Thymus (tissue), 11 donors: ENCODE data around the gene ST8SIA6. TPM values are rescaled to one million over a fixed set of nuclear protein-coding genes. Genes with fewer than 3 reads are reported as not detected.

Experiments used
- DNase-seq, 9 donors: peaks; one replicate each; pipeline ENCODE4 v3.0.0-alpha.2; 2013; ENCODE audit warnings: low spot score in 9 of 9, low read depth in 6 of 9, missing footprints in 1 of 9
- H3K27ac ChIP-seq, 2 donors: one replicate each; pipeline ENCODE4 v1.5.1; 2013; ENCODE audit warnings: control low read depth in 1 of 2, low read depth in 1 of 2, low read length in 1 of 2, mild to moderate bottlenecking in 1 of 2, moderate library complexity in 1 of 2
- H3K27me3 ChIP-seq, 2 donors: one replicate each; pipeline ENCODE4 v1.5.1; 2013; ENCODE audit warnings: low read length in 1 of 2; ENCODE audit not compliant: control insufficient read depth in 2 of 2, insufficient read depth in 1 of 2
- H3K36me3 ChIP-seq, 2 donors: one replicate each; pipeline ENCODE4 v1.5.1; 2013; ENCODE audit warnings: low read length in 1 of 2, mild to moderate bottlenecking in 1 of 2, moderate library complexity in 1 of 2; ENCODE audit not compliant: control insufficient read depth in 2 of 2, insufficient read depth in 2 of 2
- H3K4me1 ChIP-seq, 2 donors: one replicate each; pipeline ENCODE4 v1.5.1; 2013; ENCODE audit warnings: low read length in 2 of 2; ENCODE audit not compliant: control insufficient read depth in 2 of 2, insufficient read depth in 2 of 2
- H3K4me3 ChIP-seq, 2 donors: one replicate each; pipeline ENCODE4 v1.5.1; 2013; ENCODE audit warnings: low read length in 2 of 2, control low read depth in 1 of 2, mild to moderate bottlenecking in 1 of 2
- H3K9me3 ChIP-seq, 2 donors: one replicate each; pipeline ENCODE4 v1.5.1; 2013; ENCODE audit warnings: low read length in 1 of 2, mild to moderate bottlenecking in 1 of 2; ENCODE audit not compliant: control insufficient read depth in 2 of 2, insufficient read depth in 1 of 2
- WGBS: extraction: QIAGEN DNeasy Blood & Tissue Kit; methylation state at CpG from one replicate; pipeline ENCODE4 v1.1.7; 2013; 5-methylcytosine and 5-hydroxymethylcytosine counted together
- polyA plus RNA-seq: library from polyadenylated mRNA; stranded (reverse); fragments of 200-250 nt; gene quantifications from one replicate; pipeline ENCODE4 v1.2.3, GENCODE V29; 2013
- total RNA-seq: library from RNA; stranded (reverse); fragments of 120-200 nt; gene quantifications from one replicate; pipeline ENCODE4 v1.2.4, GENCODE V29; 2013
- donor health status: healthy.

The ST8SIA6 gene
- total and polyA plus RNA-seq, 2 donors, result 0.18 to 0.42 TPM

DNA sequence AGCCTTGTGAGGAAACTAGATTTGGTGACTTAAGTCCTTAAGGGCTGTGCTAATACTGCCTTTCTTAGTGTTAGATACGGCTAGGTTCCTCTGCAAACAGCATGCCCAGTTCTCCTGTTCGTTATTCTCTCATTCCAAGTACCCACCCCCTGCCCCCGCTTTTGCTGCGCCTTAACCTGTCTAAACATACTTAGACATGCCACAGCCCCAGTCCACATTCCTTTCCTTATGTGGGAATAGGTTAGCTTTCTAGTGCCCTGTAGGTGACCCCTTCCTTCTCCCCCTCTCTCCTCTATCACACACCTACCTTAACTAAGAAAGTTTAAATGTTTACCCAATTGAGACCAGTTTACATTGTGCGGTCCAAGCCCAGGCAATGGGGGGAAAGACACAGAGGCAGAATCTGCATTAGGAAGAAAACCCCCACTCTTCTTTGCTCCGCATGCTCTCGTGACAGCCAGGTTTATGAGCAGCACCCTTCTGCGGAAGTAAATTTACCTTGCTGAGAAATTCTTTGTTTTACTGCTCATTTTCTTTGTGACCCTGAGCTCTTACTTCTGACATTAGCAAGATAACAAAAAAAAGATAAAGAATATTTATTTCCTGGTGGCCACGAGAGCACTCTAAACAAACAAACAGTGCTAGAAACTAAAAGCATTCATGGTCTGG is 177.5 kb downstream of the ST8SIA6 start:
- H3K36me3 ChIP-seq, result no peaks in the 10 kb centered on the region
- WGBS, result 98% methylated on average over 9 of the region's 9 CpGs
- H3K27ac ChIP-seq, result no peak overlapping the region

DNA sequence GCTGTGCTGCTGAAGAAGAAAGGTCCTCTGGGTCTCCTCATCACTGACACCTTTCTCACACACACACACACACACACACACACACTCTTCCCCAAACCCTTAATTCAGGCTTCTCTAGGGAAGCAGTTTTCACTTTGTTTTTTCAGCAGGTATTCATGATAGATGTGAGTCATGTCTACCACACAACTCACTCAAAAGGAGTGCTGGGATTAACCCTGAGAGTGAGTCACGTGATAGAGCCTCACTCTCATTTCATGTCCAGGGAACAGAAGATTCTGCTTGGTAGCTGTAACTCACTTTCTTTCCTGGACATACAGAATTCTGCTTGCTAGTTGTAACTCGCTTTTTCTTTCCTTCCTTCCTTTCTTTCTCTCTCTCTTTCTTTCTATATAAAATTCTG is 181.0 kb downstream of the ST8SIA6 start:
- H3K27me3 ChIP-seq, result no peaks in the 10 kb centered on the region
- H3K36me3 ChIP-seq, result no peaks in the 10 kb centered on the region
- DNase-seq, result no peak
- no peak overlapping the region for H3K4me3 ChIP-seq
- H3K9me3 ChIP-seq, result peaks cover 0 to 5% of the 10 kb centered on the region in 2 donors
- H3K27ac ChIP-seq, result no peak overlapping the region
- WGBS, result 89% methylated on average over 2 of the region's 2 CpGs
- no peaks in the 10 kb centered on the region for H3K4me1 ChIP-seq

More for the DNA sequence above, 177.5 kb downstream of the ST8SIA6 start:
- Histone ChIP-seq H3K4me1 (no peaks in the 10 kb centered on the region), H3K27me3 (no peaks in the 10 kb centered on the region), H3K4me3 (no peak overlapping the region), H3K9me3 (peaks cover 0 to 5% of the 10 kb centered on the region in 2 donors)
- DNase-seq, result no peak

DNA sequence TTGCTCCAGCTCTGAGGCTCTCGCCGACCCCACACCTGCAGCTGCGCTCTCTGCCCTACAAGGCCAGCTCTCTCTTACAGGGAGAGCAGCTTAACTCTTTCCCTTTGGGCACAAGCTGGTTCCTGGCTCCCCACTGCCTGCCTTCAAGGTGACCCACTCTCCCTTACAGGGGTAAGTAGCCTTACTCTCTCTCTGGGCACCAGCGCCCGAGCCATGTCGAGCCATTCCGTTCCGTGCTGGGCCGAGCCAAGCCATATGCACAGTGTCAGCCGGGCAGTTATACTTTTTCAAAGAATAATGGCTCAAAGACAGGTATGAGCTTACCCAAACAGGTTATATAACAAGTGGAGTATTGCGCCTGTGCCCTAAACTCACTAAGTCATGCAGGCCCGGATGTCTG is 181.7 kb downstream of the ST8SIA6 start:
- DNase-seq, result no peak
- Histone ChIP-seq H3K4me3 (no peak overlapping the region), H3K4me1 (no peaks in the 10 kb centered on the region), H3K36me3 (no peaks in the 10 kb centered on the region), H3K27me3 (no peaks in the 10 kb centered on the region), H3K27ac (no peak overlapping the region), H3K9me3 (peaks cover 0 to 5% of the 10 kb centered on the region in 2 donors)
- WGBS, result 94% methylated on average over 12 of the region's 12 CpGs

Other genes with a start within 250 kb of the ST8SIA6 start
- gene VIM, start 226.4 kb downstream of the ST8SIA6 start, total RNA-seq, result 696 TPM
- gene VIM, start 226.4 kb downstream of the ST8SIA6 start, polyA plus RNA-seq, result 781 TPM
- gene HACD1, start 162.8 kb upstream of the ST8SIA6 start, total RNA-seq, result 7.3 TPM
- gene HACD1, start 162.8 kb upstream of the ST8SIA6 start, polyA plus RNA-seq, result 11.6 TPM
- 18.2 TPM for gene STAM, start 189.6 kb upstream of the ST8SIA6 start, total RNA-seq
- 19.8 TPM for gene STAM, start 189.6 kb upstream of the ST8SIA6 start, polyA plus RNA-seq